HCEC 1CT (cell line): ENCODE measurements around the gene POLR2J2.
"Not testable (repeated sequence)": the region's sequence is repeated elsewhere in the genome, so short reads cannot be mapped to it uniquely, and the experiment has no call there.

Experiments used
- DNase-seq: peaks from one replicate; pipeline ENCODE4 v3.0.0-alpha.2; 2017

Gene POLR2J2

GRCh38 chr7:102671166-102671955, at the start of gene POLR2J2:
POLR2J2 (minus strand) TSS chr7:102671663; CDS start chr7:102671601, 62 bp downstream.
- not testable (repeated sequence) for DNase-seq

- DNase-seq, result not testable (repeated sequence)
Observed at GRCh38 chr7:102718491-102718890, 47.0 kb upstream of the POLR2J2 start.

GRCh38 chr7:102715718-102716117, 44.3 kb upstream of the POLR2J2 start:
- DNase-seq, result not testable (repeated sequence)

- DNase-seq, result not testable (repeated sequence)
Observed at GRCh38 chr7:102714774-102715522, 43.5 kb upstream of the POLR2J2 start.

GRCh38 chr7:102713691-102714080, 42.2 kb upstream of the POLR2J2 start:
- not testable (repeated sequence) for DNase-seq

GRCh38 chr7:102713011-102713690, 41.7 kb upstream of the POLR2J2 start:
- not testable (repeated sequence) for DNase-seq

GRCh38 chr7:102698962-102699750, 27.7 kb upstream of the POLR2J2 start:
- not testable (repeated sequence) for DNase-seq

- not testable (repeated sequence) for DNase-seq
Observed at GRCh38 chr7:102697642-102698512, 26.4 kb upstream of the POLR2J2 start.

- not testable (repeated sequence) for DNase-seq
Observed at GRCh38 chr7:102696009-102696408, 24.5 kb upstream of the POLR2J2 start.

GRCh38 chr7:102695033-102695552, 23.6 kb upstream of the POLR2J2 start:
- not testable (repeated sequence) for DNase-seq

GRCh38 chr7:102694008-102694407, 22.5 kb upstream of the POLR2J2 start:
- DNase-seq, result not testable (repeated sequence)

GRCh38 chr7:102690602-102691001, 19.1 kb upstream of the POLR2J2 start:
- DNase-seq, result not testable (repeated sequence)

GRCh38 chr7:102689436-102690282, 18.2 kb upstream of the POLR2J2 start:
- not testable (repeated sequence) for DNase-seq

GRCh38 chr7:102688299-102689036, 17.0 kb upstream of the POLR2J2 start:
- not testable (repeated sequence) for DNase-seq

GRCh38 chr7:102682560-102682959, 11.1 kb upstream of the POLR2J2 start:
- not testable (repeated sequence) for DNase-seq

GRCh38 chr7:102680780-102681179, 9.3 kb upstream of the POLR2J2 start:
- not testable (repeated sequence) for DNase-seq

- not testable (repeated sequence) for DNase-seq
Observed at GRCh38 chr7:102675545-102675944, 4.1 kb upstream of the POLR2J2 start.

- not testable (repeated sequence) for DNase-seq
Observed at GRCh38 chr7:102673447-102674067, 2.1 kb upstream of the POLR2J2 start.

GRCh38 chr7:102671956-102672307, 469 bp upstream of the POLR2J2 start:
- DNase-seq, result not testable (repeated sequence)
